ENCODE results near the gene THSD7A.
A peak's percentile ranks its signal among the peaks of the same experiment; 100 is the strongest.

THSD7A gene

GRCh38 chr7:11615174-11615573 is 216.8 kb downstream of the THSD7A start:
- Histone ChIP-seq H3K9me3 (ENCODE audit: control insufficient read depth, low read length) (no peaks in the 10 kb centered on the region), H3K36me3 (ENCODE audit: control insufficient read depth, insufficient read depth, low read length) (no peaks in the 10 kb centered on the region), H2AFZ (peak overlapping the region; percentile 28), H3K4me2 (ENCODE audit: low read length) (no peak overlapping the region), H3K27me3 (ENCODE audit: control insufficient read depth, insufficient read depth, low read length) (no peaks in the 10 kb centered on the region), H3K27ac (no peak overlapping the region), H3K4me1 (peaks cover 20% of the 10 kb centered on the region), H3K9ac (no peak overlapping the region), H3K79me2 (no peaks in the 10 kb centered on the region), H3K4me3 (ENCODE audit: low read depth, low read length) (no peak overlapping the region)
- no peak for TF ChIP-seq CTCF (IDR thresholded peaks at IDR 0.05)

- Histone ChIP-seq H3K27me3 (ENCODE audit: control insufficient read depth, insufficient read depth, low read length) (no peaks in the 10 kb centered on the region), H3K36me3 (ENCODE audit: control insufficient read depth, insufficient read depth, low read length) (no peaks in the 10 kb centered on the region), H3K79me2 (no peaks in the 10 kb centered on the region), H3K9me3 (ENCODE audit: control insufficient read depth, low read length) (no peaks in the 10 kb centered on the region), H3K4me3 (ENCODE audit: low read depth, low read length) (peak overlapping the region; percentile 27), H3K4me2 (ENCODE audit: low read length) (peak overlapping the region; percentile 38), H3K27ac (peak overlapping the region; percentile 56), H2AFZ (peak overlapping the region; percentile 58), H3K4me1 (peaks cover 22% of the 10 kb centered on the region), H3K9ac (no peak overlapping the region)
- TF ChIP-seq CTCF (IDR thresholded peaks at IDR 0.05): no peak
These were observed 218.6 kb downstream of the THSD7A start for GRCh38 chr7:11613292-11613930.

- Histone ChIP-seq H3K9me3 (ENCODE audit: control insufficient read depth, low read length) (no peaks in the 10 kb centered on the region), H3K27ac (peak overlapping the region; percentile 56), H2AFZ (peak overlapping the region; percentile 58), H3K4me2 (ENCODE audit: low read length) (peak overlapping the region; percentile 38), H3K36me3 (ENCODE audit: control insufficient read depth, insufficient read depth, low read length) (no peaks in the 10 kb centered on the region), H3K27me3 (ENCODE audit: control insufficient read depth, insufficient read depth, low read length) (no peaks in the 10 kb centered on the region), H3K4me1 (peaks cover 22% of the 10 kb centered on the region), H3K79me2 (no peaks in the 10 kb centered on the region), H3K9ac (no peak overlapping the region), H3K4me3 (ENCODE audit: low read depth, low read length) (no peak overlapping the region)
- no peak for TF ChIP-seq CTCF (IDR thresholded peaks at IDR 0.05)
These were observed 219.3 kb downstream of the THSD7A start for GRCh38 chr7:11612737-11613136.

- Histone ChIP-seq H3K79me2 (no peaks in the 10 kb centered on the region), H3K27ac (no peak overlapping the region), H3K4me3 (ENCODE audit: low read depth, low read length) (no peak overlapping the region), H3K36me3 (ENCODE audit: control insufficient read depth, insufficient read depth, low read length) (no peaks in the 10 kb centered on the region), H3K9ac (no peak overlapping the region), H3K9me3 (ENCODE audit: control insufficient read depth, low read length) (no peaks in the 10 kb centered on the region), H3K27me3 (ENCODE audit: control insufficient read depth, insufficient read depth, low read length) (no peaks in the 10 kb centered on the region), H2AFZ (peak overlapping the region; percentile 17), H3K4me1 (peaks cover 18% of the 10 kb centered on the region), H3K4me2 (ENCODE audit: low read length) (no peak overlapping the region)
- TF ChIP-seq CTCF (IDR thresholded peaks at IDR 0.05): no peak
These were observed 222.8 kb downstream of the THSD7A start for GRCh38 chr7:11609096-11609670.

- Histone ChIP-seq H3K27ac (no peak overlapping the region), H2AFZ (peak overlapping the region; percentile 53), H3K9ac (no peak overlapping the region), H3K36me3 (ENCODE audit: control insufficient read depth, insufficient read depth, low read length) (no peaks in the 10 kb centered on the region), H3K4me3 (ENCODE audit: low read depth, low read length) (no peak overlapping the region), H3K9me3 (ENCODE audit: control insufficient read depth, low read length) (no peaks in the 10 kb centered on the region), H3K79me2 (no peaks in the 10 kb centered on the region), H3K4me2 (ENCODE audit: low read length) (no peak overlapping the region), H3K4me1 (peaks cover 7% of the 10 kb centered on the region), H3K27me3 (ENCODE audit: control insufficient read depth, insufficient read depth, low read length) (no peaks in the 10 kb centered on the region)
- no peak for TF ChIP-seq CTCF (IDR thresholded peaks at IDR 0.05)
These were observed 224.3 kb downstream of the THSD7A start for GRCh38 chr7:11607686-11608085.

All from parathyroid adenoma (tissue), 2 donors.